AG04449 (cell line): ENCODE measurements around the gene GYS1.
A peak's percentile ranks its signal among the peaks of the same experiment; 100 is the strongest.

Source experiments
- CTCF ChIA-PET: fragments of 350-600 bp; formaldehyde crosslinking; extraction: SDS; loops from one replicate; lab custom pipeline; 2021; ENCODE audit warnings: antibody characterized with exemption; lab: Yijun Ruan, JAX
- POLR2A ChIA-PET: fragments of 400-600, 350-600 bp; formaldehyde crosslinking; extraction: SDS; loops from one replicate; lab custom pipeline; 2020; ENCODE audit warnings: antibody characterized with exemption, inconsistent platforms; lab: Yijun Ruan, JAX
- DNase-seq: peaks from one replicate; pipeline ENCODE4 v3.0.0-alpha.2; 2010; ENCODE audit warnings: low read depth, low spot score
- H3K4me3 ChIP-seq: 2 replicates; pipeline ENCODE4 v1.5.1; 2011; ENCODE audit warnings: low read depth, mild to moderate bottlenecking, control low read depth, low read length
- TF ChIP-seq, protein P1 (sequence below): IDR thresholded peaks from one replicate; pipeline ENCODE4 v1.5.1; 2011; ENCODE audit warnings: mild to moderate bottlenecking, moderate library complexity, low read length, control low read depth, inconsistent platforms; ENCODE audit not compliant: insufficient read depth; ENCODE audit errors: missing control alignments

Gene GYS1

DNA sequence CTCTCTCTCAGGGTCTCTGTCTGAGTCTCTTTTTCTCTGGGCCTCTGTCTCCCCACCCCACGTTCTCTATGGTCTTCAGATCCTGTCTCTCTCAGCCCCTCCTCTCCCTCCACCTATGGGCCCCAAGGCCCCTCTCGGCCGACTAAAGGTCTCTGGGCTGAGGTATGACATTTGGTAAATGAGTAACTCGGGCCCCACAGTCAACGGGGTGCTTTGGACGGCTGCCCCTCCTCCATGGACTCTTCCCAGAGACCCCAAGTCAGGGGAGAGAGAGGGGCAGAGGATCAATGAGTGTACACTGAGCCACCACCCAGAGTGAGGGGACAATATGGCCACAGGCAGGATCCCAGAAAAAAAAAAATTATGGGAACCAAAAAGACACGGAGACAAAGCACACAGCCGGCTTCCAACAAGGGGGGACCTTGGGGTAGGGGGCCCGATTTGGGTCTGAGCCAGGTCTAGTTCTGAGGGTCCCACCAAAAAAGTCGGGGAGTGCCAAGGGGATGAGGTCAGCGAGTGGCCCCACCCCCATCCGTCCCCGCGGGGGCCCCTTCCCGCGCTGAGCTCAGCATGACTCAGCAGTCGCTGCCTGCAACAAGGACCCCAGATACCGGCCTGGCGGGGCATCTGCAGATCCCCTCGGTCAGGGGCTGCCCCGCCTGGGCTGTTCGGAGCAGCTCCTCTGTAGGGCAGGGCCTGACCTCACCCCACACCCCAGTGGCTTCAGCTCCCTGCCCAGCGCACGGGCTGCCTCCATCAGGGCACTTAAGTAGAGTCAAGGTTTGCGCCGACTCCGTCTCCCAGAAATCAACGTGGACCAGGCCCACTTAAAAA lies 29.5 kb downstream of the GYS1 start:
- TF ChIP-seq, protein P1, sequence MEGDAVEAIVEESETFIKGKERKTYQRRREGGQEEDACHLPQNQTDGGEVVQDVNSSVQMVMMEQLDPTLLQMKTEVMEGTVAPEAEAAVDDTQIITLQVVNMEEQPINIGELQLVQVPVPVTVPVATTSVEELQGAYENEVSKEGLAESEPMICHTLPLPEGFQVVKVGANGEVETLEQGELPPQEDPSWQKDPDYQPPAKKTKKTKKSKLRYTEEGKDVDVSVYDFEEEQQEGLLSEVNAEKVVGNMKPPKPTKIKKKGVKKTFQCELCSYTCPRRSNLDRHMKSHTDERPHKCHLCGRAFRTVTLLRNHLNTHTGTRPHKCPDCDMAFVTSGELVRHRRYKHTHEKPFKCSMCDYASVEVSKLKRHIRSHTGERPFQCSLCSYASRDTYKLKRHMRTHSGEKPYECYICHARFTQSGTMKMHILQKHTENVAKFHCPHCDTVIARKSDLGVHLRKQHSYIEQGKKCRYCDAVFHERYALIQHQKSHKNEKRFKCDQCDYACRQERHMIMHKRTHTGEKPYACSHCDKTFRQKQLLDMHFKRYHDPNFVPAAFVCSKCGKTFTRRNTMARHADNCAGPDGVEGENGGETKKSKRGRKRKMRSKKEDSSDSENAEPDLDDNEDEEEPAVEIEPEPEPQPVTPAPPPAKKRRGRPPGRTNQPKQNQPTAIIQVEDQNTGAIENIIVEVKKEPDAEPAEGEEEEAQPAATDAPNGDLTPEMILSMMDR: no peak
- ChIA-PET POLR2A (interaction anchor here (0.6 to 1.6 kb wide), 14 partner anchors 9 to 180 kb away, joined by 3 to 16 read pairs (median 4); partner anchors contain the start of genes BAX, GYS1, NUCB1 and RUVBL2), CTCF (interaction anchor here (0.7 to 1.5 kb wide), 5 partner anchors 10 to 186 kb away, joined by 3 to 6 read pairs (median 4); partner anchors contain the start of genes GYS1 and RUVBL2)
- no peak for DNase-seq
- peak overlapping the region; percentile 23 for H3K4me3 ChIP-seq

GRCh38 chr19:48962849-48963165 lies 30.3 kb downstream of the GYS1 start:
- TF ChIP-seq, protein P1: no peak
- DNase-seq: no peak
- H3K4me3 ChIP-seq: no peak overlapping the region
- ChIA-PET CTCF (interaction anchor here (2.3 kb wide), 1 partner anchor 8 kb away, joined by 5 read pairs; no protein-coding TSS in a partner anchor), POLR2A (interaction anchor here (1.1 kb wide), 1 partner anchor 154 kb away, joined by 3 read pairs; no protein-coding TSS in a partner anchor)

DNA sequence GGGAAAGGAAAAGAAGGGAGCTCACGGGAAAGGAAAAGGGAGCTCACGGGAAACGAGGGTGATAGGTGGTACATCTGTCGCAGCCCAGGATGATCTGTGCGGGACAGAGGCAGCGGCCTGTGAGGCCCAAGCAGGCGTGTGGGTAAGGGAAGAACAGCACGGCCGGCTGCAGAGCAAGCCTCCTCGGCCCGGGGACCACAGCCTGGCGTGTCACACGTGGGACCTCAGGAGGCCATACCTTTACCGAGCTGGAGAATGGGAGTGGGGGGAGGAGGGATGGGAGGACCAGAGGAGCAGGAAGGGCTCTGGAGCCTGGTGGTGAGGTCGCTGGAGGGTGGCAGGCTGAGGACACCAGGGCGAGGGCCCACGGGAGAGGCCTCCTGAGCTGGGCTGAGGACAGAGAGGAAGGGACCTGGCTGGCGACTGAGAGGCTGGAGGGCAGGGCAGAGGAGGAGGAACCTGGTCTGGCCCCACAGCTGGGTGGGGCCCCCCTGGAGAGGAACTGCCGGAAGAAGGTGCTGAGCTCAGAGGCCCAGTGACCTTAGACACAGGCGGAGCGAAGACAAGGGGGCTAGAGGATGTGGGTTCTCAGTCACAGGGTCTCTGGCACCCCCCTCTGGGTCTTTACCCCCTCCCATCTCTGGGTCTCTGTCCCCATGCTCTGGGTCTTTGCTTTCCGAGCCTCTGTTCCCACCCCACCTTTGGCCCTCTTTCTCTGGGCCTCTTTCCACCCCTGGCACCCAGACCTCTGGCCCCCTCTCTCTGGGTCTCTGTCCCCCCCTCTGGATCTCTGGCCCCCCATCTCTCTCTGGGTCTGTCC lies 30.9 kb downstream of the GYS1 start:
- no peak for DNase-seq
- no peak overlapping the region for H3K4me3 ChIP-seq
- CTCF ChIA-PET: interaction anchor here (0.8 to 2.3 kb wide), 3 partner anchors 8 to 174 kb away, joined by 3 to 6 read pairs (median 5); no protein-coding TSS in a partner anchor
- TF ChIP-seq, protein P1: no peak
- POLR2A ChIA-PET: interaction anchor here (0.5 to 2.0 kb wide), 4 partner anchors 31 to 154 kb away, joined by 3 to 8 read pairs (median 4); partner anchors contain the start of genes GYS1 and NUCB1

DNA sequence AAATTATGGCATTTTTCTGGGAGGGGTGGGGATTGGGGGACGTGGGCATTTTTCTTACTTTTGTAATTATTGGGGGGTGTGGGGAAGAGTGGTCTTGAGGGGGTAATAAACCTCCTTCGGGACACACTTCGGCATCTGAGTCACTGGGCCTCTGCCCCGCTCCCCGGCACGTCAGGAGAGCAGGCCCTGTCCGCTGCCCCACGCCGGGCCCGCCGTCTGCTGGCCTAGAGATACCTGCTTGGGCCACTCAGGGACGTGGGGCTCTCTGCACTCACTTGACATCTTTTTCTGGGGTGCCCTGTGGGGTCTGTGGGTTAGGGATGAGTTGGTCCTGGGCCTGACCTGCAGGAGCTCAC lies 31.5 kb downstream of the GYS1 start:
- ChIA-PET CTCF (interaction anchor here (0.8 to 2.3 kb wide), 3 partner anchors 9 to 174 kb away, joined by 3 to 6 read pairs (median 5); no protein-coding TSS in a partner anchor), POLR2A (interaction anchor here (0.5 to 2.0 kb wide), 4 partner anchors 32 to 153 kb away, joined by 3 to 8 read pairs (median 4); partner anchors contain the start of genes GYS1 and NUCB1)
- DNase-seq: no peak
- TF ChIP-seq, protein P1: no peak
- no peak overlapping the region for H3K4me3 ChIP-seq

- TF ChIP-seq, protein P1: no peak
- DNase-seq: no peak
- POLR2A ChIA-PET: interaction anchor here (0.5 to 2.0 kb wide), 4 partner anchors 32 to 173 kb away, joined by 3 to 8 read pairs (median 4); partner anchors contain the start of genes GYS1 and NUCB1
- CTCF ChIA-PET: interaction anchor here (0.8 to 2.3 kb wide), 3 partner anchors 9 to 173 kb away, joined by 3 to 6 read pairs (median 5); no protein-coding TSS in a partner anchor
- no peak overlapping the region for H3K4me3 ChIP-seq
These were observed 32.0 kb downstream of the GYS1 start for GRCh38 chr19:48961051-48961649.
